B cell (primary cell): Measurements from ENCODE around the gene SGPL1. TPM values are rescaled to one million over a fixed set of nuclear protein-coding genes. Genes with fewer than 3 reads are reported as not detected.

Experiments
- ATAC-seq: fragments of 200-7000 bp; cut with Tn5 transposase; one replicate; pipeline ENCODE4 v1.10.0; 2021; ENCODE audit warnings: low read depth, mild to moderate bottlenecking, moderate number of reproducible peaks, moderate library complexity
- CTCF ChIA-PET: fragments of 350-600 bp; sonication (Branson Sonifier 250); formaldehyde crosslinking; loops from one replicate; lab custom pipeline; 2021; ENCODE audit warnings: antibody characterized with exemption, inconsistent platforms; lab: Charles Lee
- POLR2A ChIA-PET: fragments of 350-600 bp; sonication (Branson Sonifier 250); formaldehyde crosslinking; loops from one replicate; lab custom pipeline; 2021; ENCODE audit warnings: antibody characterized with exemption; lab: Charles Lee
- DNase-seq: peaks from one replicate; pipeline ENCODE4 v3.0.0; 2013
- H2AFZ ChIP-seq: 2 replicates; pipeline ENCODE4 v1.6.1; 2012; ENCODE audit warnings: mild to moderate bottlenecking, low read depth, low read length; ENCODE audit not compliant: insufficient read depth, poor library complexity, severe bottlenecking
- H3K27ac ChIP-seq, 2 donors: 1 replicate in 1 of 2; 2 replicates in 1 of 2; pipeline ENCODE4 v1.5.1; 2012 to 2013; ENCODE audit warnings: low read length in 2 of 2, mild to moderate bottlenecking in 2 of 2, moderate library complexity in 1 of 2
- H3K27me3 ChIP-seq, 4 experiments: fragments of 200-600 bp in 1 of 4; sonication (generic) in 1 of 4; replicated peaks in 1 of 4; 1 replicate in 2 of 4; 2 replicates in 2 of 4; pipeline versions ENCODE4 v1.6.1 to v1.7.0; 2013 to 2016; ENCODE audit warnings: low read length in 3 of 4, mild to moderate bottlenecking in 2 of 4, mixed read lengths in 1 of 4, moderate library complexity in 1 of 4; ENCODE audit not compliant: insufficient read depth in 4 of 4, control insufficient read depth in 3 of 4; ENCODE audit errors: control extremely low read depth in 1 of 4
- H3K36me3 ChIP-seq, 2 experiments: replicated peaks in 1 of 2; 1 replicate in 1 of 2; 2 replicates in 1 of 2; pipeline versions ENCODE4 v1.6.1 to v1.7.1; 2013; ENCODE audit warnings: low read length in 1 of 2; ENCODE audit not compliant: insufficient read depth in 2 of 2, control insufficient read depth in 1 of 2; ENCODE audit errors: control extremely low read depth in 1 of 2, extremely low read depth in 1 of 2
- H3K4me1 ChIP-seq, 2 donors: fragments of 200-600 bp in 1 of 2; sonication (generic) in 1 of 2; 1 replicate in 1 of 2; 2 replicates in 1 of 2; pipeline versions ENCODE4 v1.5.1 to v1.6.1; 2013 to 2017; ENCODE audit warnings: low read length in 2 of 2; ENCODE audit not compliant: control insufficient read depth in 2 of 2, insufficient read depth in 2 of 2
- H3K4me2 ChIP-seq: replicated peaks from 2 replicates; pipeline ENCODE3; 2012; ENCODE audit warnings: mild to moderate bottlenecking, low read depth, low read length; ENCODE audit not compliant: poor library complexity, severe bottlenecking
- H3K4me3 ChIP-seq, 5 experiments: fragments of 200-600 bp in 1 of 5; sonication (generic) in 1 of 5; 1 replicate in 3 of 5; 2 replicates in 2 of 5; pipeline versions ENCODE4 v1.5.1 to v1.7.0; 2011 to 2016; ENCODE audit warnings: low read length in 4 of 5, mild to moderate bottlenecking in 4 of 5, low read depth in 2 of 5, control low read depth in 1 of 5, moderate library complexity in 1 of 5; ENCODE audit not compliant: insufficient read depth in 1 of 5; ENCODE audit errors: control extremely low read depth in 1 of 5, extremely low read depth in 1 of 5
- H3K79me2 ChIP-seq: fragments of 200-600 bp; sonication (generic); one replicate; pipeline ENCODE4 v1.6.0; 2016; ENCODE audit warnings: low read length; ENCODE audit not compliant: control insufficient read depth, insufficient read depth
- H3K9ac ChIP-seq: fragments of 200-600 bp; sonication (generic); 2 replicates; pipeline ENCODE4 v1.6.1; 2017; ENCODE audit warnings: mild to moderate bottlenecking, low read length, moderate library complexity
- H3K9me3 ChIP-seq, 3 donors: one replicate each; pipeline versions ENCODE4 v1.6.1 to v1.7.1; 2013; ENCODE audit warnings: low read length in 2 of 3; ENCODE audit not compliant: control insufficient read depth in 2 of 3, insufficient read depth in 1 of 3; ENCODE audit errors: control extremely low read depth in 1 of 3
- H4K20me1 ChIP-seq: 2 replicates; pipeline ENCODE4 v1.6.0; 2012; ENCODE audit warnings: mild to moderate bottlenecking, low read length; ENCODE audit not compliant: insufficient read depth, control insufficient read depth, poor library complexity, severe bottlenecking
- H3K27ac Mint-ChIP-seq: one replicate; pipeline ENCODE4 v1.8.0; 2021; ENCODE audit warnings: mixed read lengths
- H3K27me3 Mint-ChIP-seq: one replicate; pipeline ENCODE4 v1.8.0; 2021; ENCODE audit warnings: mixed read lengths
- H3K4me1 Mint-ChIP-seq: one replicate; pipeline ENCODE4 v1.8.0; 2021; ENCODE audit warnings: mixed read lengths
- H3K4me3 Mint-ChIP-seq: one replicate; pipeline ENCODE4 v1.8.0; 2021; ENCODE audit warnings: mixed read lengths
- H3K9me3 Mint-ChIP-seq: one replicate; pipeline ENCODE4 v1.8.0; 2022; ENCODE audit warnings: mixed read lengths; ENCODE audit not compliant: insufficient read depth
- CTCF ChIP-seq: fragments of 200-600 bp; IDR thresholded peaks from one replicate; pipeline ENCODE4 v1.8.0; 2022; ENCODE audit warnings: antibody characterized with exemption, mild to moderate bottlenecking
- EZH2 ChIP-seq: IDR thresholded peaks from 2 replicates; pipeline ENCODE4 v1.6.1; 2012; ENCODE audit warnings: borderline replicate concordance, low read depth, mild to moderate bottlenecking, moderate library complexity, low read length; ENCODE audit not compliant: insufficient read depth, poor library complexity, severe bottlenecking
- WGBS: methylation state at CpG from one replicate; pipeline ENCODE4 v1.1.5; 2013; ENCODE audit warnings: missing lambda C conversion rate; ENCODE audit not compliant: insufficient coverage; 5-methylcytosine and 5-hydroxymethylcytosine counted together
- intact Hi-C: fragments of 100-400 bp; cut with micrococcal nuclease; formaldehyde crosslinking; loops from one replicate; pipeline ENCODE4 v1.10.0; 2022
- polyA plus RNA-seq: library from polyadenylated mRNA; depleted of rRNA; stranded (reverse); fragments of >200 nt; gene quantifications from 2 replicates; pipeline ENCODE4 v1.2.3, GENCODE V29; 2012
- total RNA-seq, 2 donors: library from RNA; stranded (reverse); fragments of 120-200 nt in 1 of 2; gene quantifications; 1 replicate in 1 of 2; 2 replicates in 1 of 2; pipeline versions ENCODE4 v1.2.3 to v1.2.4, GENCODE V29; 2013 to 2022

The SGPL1 gene
- total and polyA plus RNA-seq, 2 donors (not counting 1 experiment from before 2014, with no cell fraction given) = 9.1 to 46.2 TPM

- no peak for TF ChIP-seq EZH2
- TF ChIP-seq CTCF = no peak
- CTCF ChIA-PET = no interaction called here
- Histone ChIP-seq H3K36me3 (no peaks in the 10 kb centered on the region), H3K27ac (no peak overlapping the region), H3K9ac (no peak overlapping the region), H3K79me2 (no peaks in the 10 kb centered on the region), H3K4me1 (no peaks in the 10 kb centered on the region), H2AFZ (no peak overlapping the region), H3K4me2 (no peak overlapping the region), H3K9me3 (no peaks in the 10 kb centered on the region), H3K27me3 (no peaks in the 10 kb centered on the region), H3K4me3 (no peak overlapping the region), H4K20me1 (no peaks in the 10 kb centered on the region)
- Mint-ChIP-seq H3K4me3 (no peak overlapping the region), H3K4me1 (no peaks in the 10 kb centered on the region), H3K27ac (no peak overlapping the region), H3K9me3 (no peaks in the 10 kb centered on the region), H3K27me3 (no peaks in the 10 kb centered on the region)
- 60% methylated on average over 2 of the region's 2 CpGs for WGBS
- DNase-seq (no peak), ATAC-seq (no peak)
- intact Hi-C loops = no loop called here
- POLR2A ChIA-PET = no interaction called here
Measured at GRCh38 chr10:70779088-70779487, 36.7 kb upstream of the SGPL1 start.

GRCh38 chr10:70779511-70780369, 36.0 kb upstream of the SGPL1 start:
- intact Hi-C loops = no loop called here
- H3K9me3 ChIP-seq = no peaks in the 10 kb centered on the region
- Mint-ChIP-seq H3K4me1 (no peaks in the 10 kb centered on the region), H3K27ac (no peak overlapping the region), H3K27me3 (no peaks in the 10 kb centered on the region), H3K4me3 (no peak overlapping the region), H3K9me3 (no peaks in the 10 kb centered on the region)
- CTCF ChIA-PET = no interaction called here
- no peaks in the 10 kb centered on the region for H4K20me1 ChIP-seq
- TF ChIP-seq EZH2 (no peak), CTCF (no peak)
- no peak overlapping the region for H3K27ac ChIP-seq
- no peaks in the 10 kb centered on the region for H3K4me1 ChIP-seq
- H3K36me3 ChIP-seq = no peaks in the 10 kb centered on the region
- ATAC-seq = no peak
- no peak overlapping the region for H2AFZ ChIP-seq
- no peak overlapping the region for H3K9ac ChIP-seq
- no peak overlapping the region for H3K4me2 ChIP-seq
- no peak for DNase-seq
- H3K27me3 ChIP-seq = no peaks in the 10 kb centered on the region
- 83% methylated on average over 14 of the region's 16 CpGs for WGBS
- H3K79me2 ChIP-seq = no peaks in the 10 kb centered on the region
- H3K4me3 ChIP-seq = no peak overlapping the region
- POLR2A ChIA-PET = no interaction called here
